Stimulated activated CD8-positive, alpha-beta memory T cell treated with anti-CD3 and anti-CD28 coated beads, Interleukin-15, amount 100 ng/mL, for 4 hours (primary cell): ENCODE results near the gene TOLLIP.
"Not testable (repeated sequence)": the region's sequence is repeated elsewhere in the genome, so short reads cannot be mapped to it uniquely, and the experiment has no call there.

ENCODE experiments used
- DNase-seq, 2 donors: peaks; one replicate each; pipeline ENCODE4 v3.0.0-alpha.2; 2020; ENCODE audit warnings: low read depth in 2 of 2

Gene TOLLIP

DNA sequence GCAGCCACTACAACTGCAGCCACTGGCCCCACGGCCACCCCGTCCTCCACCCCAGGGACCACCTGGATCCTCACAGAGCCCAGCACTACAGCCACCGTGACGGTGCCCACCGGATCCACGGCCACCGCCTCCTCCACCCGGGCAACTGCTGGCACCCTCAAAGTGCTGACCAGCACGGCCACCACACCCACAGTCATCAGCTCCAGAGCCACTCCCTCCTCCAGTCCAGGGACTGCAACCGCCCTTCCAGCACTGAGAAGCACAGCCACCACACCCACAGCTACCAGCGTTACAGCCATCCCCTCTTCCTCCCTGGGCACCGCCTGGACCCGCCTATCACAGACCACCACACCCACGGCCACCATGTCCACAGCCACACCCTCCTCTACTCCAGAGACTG is 63.1 kb downstream of the TOLLIP start:
- DNase-seq: not testable (repeated sequence)

DNA sequence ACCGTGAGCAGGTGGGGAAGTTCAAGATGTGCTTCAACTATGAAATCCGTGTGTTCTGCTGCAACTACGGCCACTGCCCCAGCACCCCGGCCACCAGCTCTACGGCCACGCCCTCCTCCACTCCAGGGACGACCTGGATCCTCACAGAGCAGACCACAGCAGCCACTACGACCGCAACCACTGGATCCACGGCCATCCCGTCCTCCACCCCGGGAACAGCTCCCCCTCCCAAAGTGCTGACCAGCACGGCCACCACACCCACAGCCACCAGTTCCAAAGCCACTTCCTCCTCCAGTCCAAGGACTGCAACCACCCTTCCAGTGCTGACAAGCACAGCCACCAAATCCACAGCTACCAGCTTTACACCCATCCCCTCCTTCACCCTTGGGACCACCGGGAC is 63.7 kb downstream of the TOLLIP start:
- not testable (repeated sequence) for DNase-seq

DNA sequence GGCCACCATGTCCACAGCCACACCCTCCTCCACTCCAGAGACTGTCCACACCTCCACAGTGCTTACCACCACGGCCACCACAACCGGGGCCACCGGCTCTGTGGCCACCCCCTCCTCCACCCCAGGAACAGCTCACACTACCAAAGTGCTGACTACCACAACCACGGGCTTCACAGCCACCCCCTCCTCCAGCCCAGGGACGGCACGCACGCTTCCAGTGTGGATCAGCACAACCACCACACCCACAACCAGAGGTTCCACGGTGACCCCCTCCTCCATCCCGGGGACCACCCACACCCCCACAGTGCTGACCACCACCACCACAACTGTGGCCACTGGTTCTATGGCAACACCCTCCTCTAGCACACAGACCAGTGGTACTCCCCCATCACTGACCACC is 64.9 kb downstream of the TOLLIP start:
- not testable (repeated sequence) for DNase-seq

DNA sequence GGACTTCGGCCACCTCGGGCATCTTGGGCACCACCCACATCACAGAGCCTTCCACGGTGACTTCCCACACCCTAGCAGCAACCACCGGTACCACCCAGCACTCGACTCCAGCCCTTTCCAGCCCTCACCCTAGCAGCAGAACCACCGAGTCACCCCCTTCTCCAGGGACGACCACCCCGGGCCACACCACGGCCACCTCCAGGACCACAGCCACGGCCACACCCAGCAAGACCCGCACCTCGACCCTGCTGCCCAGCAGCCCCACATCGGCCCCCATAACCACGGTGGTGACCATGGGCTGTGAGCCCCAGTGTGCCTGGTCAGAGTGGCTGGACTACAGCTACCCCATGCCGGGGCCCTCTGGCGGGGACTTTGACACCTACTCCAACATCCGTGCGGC is 65.9 kb downstream of the TOLLIP start:
- not testable (repeated sequence) for DNase-seq

DNA sequence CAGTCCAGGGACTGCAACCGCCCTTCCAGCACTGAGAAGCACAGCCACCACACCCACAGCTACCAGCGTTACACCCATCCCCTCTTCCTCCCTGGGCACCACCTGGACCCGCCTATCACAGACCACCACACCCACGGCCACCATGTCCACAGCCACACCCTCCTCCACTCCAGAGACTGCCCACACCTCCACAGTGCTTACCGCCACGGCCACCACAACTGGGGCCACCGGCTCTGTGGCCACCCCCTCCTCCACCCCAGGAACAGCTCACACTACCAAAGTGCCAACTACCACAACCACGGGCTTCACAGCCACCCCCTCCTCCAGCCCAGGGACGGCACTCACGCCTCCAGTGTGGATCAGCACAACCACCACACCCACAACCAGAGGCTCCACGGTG is 66.7 kb downstream of the TOLLIP start:
- DNase-seq: not testable (repeated sequence)

DNA sequence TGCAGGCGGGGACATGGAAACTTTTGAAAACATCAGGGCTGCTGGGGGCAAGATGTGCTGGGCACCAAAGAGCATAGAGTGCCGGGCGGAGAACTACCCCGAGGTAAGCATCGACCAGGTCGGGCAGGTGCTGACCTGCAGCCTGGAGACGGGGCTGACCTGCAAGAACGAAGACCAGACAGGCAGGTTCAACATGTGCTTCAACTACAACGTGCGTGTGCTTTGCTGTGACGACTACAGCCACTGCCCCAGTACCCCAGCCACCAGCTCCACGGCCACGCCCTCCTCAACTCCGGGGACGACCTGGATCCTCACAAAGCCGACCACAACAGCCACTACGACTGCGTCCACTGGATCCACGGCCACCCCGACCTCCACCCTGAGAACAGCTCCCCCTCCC is 67.1 kb downstream of the TOLLIP start:
- DNase-seq: no peak

DNA sequence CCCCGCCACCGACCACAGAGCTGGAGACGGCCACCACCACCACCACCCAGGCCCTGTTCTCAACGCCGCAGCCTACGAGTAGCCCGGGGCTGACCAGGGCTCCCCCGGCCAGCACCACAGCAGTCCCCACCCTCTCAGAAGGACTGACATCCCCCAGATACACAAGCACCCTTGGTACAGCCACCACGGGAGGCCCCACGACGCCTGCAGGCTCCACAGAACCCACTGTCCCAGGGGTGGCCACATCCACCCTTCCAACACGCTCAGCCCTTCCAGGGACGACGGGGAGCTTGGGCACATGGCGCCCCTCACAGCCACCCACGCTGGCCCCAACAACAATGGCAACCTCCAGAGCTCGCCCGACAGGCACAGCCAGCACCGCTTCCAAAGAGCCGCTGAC is 67.7 kb downstream of the TOLLIP start:
- no peak for DNase-seq

DNA sequence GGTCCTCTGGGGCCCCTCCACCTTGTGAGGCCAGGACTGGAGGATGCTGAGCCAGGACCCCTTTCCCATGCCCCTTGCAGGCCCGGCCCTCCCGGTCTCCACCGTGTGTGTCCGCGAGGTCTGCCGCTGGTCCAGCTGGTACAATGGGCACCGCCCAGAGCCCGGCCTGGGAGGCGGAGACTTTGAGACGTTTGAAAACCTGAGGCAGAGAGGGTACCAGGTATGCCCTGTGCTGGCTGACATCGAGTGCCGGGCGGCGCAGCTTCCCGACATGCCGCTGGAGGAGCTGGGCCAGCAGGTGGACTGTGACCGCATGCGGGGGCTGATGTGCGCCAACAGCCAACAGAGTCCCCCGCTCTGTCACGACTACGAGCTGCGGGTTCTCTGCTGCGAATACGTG is 68.7 kb downstream of the TOLLIP start:
- DNase-seq: no peak

DNA sequence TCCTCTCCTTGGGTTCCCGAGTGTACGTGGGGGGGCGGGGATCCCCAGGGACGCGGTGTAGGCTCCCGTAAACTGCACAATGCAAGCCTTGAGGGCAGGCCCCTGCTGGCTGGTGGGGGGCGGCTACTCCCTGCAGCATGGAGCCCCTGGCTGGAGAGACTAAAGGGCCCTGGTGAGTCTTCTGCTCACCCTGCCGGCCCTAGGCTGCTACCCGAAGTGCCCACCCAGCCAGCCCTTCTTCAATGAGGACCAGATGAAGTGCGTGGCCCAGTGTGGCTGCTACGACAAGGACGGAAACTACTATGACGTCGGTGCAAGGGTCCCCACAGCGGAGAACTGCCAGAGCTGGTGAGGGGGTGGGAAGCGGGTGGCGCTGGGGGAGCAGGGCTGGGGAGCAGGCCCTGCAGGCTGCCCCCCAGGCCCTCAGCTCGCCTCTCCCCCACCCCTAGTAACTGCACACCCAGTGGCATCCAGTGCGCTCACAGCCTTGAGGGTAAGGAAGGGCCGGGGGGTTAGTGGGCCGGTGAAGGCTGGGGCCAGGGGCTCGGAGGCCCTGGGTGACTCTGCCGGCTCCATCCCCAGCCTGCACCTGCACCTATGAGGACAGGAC is 69.7 kb downstream of the TOLLIP start:
- DNase-seq: no peak

DNA sequence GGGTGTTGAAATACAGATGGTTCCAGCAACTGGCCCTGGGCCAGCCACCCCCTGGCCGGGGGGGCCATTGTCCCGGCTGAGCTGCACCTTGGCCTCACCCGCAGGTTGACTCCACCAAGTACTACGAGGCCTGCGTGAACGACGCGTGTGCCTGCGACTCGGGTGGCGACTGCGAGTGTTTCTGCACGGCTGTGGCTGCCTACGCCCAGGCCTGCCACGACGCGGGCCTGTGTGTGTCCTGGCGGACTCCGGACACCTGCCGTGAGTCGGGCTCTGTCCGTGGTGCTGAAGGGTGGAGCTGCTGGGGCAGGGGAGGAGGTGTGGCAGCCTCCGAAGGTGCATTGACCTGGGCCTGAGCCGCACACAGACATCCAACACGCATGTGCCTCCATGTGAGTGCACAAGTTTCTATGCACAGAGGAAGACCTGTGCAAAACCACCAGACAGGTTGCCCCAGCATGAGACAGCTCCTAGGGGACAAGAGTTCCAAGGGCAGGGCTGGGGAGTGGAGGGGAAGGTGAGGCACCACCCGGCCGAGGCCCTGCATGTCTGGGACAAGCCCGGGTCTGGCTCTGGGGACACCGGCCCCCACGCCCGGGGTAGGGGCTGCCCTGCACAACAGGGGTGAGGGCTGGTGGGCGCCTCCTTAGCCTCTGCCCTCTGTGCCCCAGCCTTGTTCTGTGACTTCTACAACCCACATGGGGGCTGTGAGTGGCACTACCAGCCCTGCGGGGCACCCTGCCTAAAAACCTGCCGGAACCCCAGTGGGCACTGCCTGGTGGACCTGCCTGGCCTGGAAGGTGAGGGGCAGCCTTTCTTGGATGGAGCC is 70.5 kb downstream of the TOLLIP start:
- no peak for DNase-seq

DNA sequence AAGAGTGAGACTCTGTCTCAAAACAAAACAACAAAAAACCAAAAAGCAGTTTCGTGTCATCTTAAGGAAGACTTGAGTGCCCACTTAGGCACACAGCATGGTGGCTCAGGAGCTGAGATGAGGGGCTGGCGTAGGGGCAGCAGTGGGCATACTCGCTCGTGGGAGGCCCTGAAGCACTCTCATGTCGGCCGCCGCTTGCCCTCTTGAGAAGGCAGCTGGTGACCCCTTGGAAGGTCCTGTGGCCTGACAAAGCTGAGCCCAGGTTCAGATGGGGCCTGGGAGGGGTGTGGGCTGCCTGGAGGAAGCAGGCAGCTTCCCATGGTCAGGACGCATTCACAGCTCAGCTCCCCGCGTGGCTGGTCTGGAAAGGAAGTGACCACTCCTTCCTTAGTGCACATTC is 71.6 kb downstream of the TOLLIP start:
- DNase-seq: no peak

DNA sequence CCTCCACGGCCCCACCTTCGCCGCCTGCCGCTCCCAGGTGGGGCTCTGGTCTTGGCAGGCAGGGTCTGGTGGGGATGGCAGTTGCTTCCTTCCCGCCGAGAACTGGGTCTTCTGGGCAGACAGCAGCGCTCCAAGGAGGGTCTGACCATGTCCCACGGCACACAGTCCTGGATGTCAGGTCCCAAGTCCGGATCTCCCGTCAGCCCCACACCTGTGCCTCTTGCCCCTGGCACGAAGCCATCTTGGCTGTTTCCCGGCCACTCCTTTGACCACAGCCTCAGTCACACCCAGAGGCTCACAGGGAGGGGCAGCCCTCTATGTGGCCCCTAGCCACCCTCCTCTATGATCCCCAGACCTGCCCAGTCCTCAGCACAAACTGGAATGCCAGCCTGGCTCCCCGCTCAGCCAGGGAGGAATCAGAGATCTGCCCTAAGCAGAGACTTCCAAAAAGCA is 72.3 kb downstream of the TOLLIP start:
- DNase-seq: no peak

DNA sequence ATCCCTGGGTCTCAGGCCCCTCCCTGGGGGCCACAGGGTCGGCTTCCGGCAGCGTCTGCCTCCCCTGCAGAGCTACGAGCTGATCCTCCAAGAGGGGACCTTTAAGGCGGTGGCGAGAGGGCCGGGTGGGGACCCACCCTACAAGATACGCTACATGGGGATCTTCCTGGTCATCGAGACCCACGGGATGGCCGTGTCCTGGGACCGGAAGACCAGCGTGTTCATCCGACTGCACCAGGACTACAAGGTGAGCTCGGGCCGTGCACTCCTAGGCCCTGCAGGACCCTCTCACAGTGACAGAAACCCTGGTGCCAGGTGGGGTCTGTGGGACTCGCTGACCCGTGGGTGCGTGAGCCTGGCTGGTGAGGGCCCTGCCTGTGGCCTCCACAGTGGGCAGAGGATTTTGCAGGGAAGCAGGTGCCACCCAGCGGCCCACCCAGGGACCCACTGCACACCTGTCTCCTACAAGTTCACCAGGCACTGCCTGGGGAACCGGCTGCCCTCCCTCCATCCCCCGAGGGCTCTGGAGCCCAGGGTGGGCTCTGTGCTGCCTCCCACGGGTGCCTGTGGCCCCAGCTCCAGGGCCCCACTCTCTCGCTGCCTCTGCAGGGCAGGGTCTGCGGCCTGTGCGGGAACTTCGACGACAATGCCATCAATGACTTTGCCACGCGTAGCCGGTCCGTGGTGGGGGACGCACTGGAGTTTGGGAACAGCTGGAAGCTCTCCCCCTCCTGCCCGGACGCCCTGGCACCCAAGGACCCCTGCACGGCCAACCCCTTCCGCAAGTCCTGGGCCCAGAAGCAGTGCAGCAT is 72.9 kb downstream of the TOLLIP start:
- DNase-seq: no peak

DNA sequence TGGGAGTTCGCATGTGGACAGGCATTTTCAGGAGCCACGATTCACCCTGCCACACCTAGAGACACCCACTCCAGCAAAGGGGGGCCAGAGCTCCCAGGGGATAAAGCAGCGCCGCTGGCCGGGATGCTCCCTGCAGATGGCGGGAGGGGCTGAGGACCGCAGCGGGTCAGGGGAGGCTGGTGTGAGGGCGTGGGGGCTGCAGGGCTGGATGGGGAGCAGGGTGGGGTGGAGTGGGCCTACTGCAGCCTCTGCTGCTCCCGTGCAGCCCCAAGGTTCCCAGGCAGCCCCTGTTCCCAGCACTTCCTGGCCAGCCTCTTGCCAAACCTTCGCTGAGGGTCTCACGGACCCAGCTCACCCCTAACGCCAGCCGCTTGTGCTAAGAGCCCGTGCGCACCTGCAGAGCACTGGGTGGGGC is 73.5 kb downstream of the TOLLIP start:
- DNase-seq: no peak

DNA sequence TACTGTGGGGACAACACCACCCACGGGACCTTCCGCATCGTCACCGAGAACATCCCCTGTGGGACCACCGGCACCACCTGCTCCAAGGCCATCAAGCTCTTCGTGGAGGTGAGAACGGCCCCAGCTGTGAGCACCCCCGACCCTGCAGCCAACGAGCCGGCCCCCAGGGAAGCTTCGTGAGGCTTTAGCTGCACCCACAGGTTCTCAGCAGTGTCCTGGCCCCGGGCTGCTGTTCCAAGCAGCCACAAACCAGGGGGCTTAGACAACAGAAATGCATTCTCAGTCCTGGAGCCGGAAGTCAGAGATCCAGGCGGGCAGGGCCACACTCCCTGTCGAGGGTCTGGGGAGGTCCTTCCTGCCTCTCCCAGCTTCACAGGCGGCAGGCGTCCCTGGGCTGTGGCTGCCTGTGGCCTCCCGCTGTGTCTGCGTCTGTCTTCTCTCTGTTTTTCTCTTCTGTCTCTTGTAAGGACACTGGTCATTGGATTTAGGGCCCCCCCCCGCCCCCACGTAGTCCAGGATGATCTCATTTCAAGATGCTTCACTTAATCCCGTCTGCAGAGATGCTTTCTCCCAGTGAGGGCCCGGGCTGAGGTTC is 74.0 kb downstream of the TOLLIP start:
- DNase-seq: no peak

DNA sequence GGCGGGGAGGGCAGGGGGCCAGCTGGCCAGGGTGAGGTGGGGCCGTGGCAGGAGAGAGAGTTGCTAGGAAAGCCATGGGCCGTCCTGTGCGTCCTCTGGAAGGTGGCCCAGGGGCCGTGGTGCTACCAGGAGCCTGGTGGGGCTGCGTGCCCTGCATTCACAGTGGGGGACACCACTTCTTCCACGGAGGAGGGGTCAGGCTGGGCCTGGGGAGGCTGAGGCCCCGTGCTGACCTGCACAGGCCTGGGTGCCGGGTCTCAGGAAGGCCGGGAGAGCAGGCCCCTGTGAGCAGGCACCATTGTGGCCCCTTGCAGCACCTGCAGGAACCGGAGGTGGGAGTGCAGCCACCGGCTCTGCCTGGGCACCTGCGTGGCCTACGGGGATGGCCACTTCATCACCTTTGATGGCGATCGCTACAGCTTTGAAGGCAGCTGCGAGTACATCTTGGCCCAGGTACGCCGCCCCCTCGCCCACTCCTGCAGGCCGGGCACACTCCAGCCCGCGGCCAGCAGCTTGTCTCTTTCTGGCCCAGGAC is 74.6 kb downstream of the TOLLIP start:
- no peak for DNase-seq

DNA sequence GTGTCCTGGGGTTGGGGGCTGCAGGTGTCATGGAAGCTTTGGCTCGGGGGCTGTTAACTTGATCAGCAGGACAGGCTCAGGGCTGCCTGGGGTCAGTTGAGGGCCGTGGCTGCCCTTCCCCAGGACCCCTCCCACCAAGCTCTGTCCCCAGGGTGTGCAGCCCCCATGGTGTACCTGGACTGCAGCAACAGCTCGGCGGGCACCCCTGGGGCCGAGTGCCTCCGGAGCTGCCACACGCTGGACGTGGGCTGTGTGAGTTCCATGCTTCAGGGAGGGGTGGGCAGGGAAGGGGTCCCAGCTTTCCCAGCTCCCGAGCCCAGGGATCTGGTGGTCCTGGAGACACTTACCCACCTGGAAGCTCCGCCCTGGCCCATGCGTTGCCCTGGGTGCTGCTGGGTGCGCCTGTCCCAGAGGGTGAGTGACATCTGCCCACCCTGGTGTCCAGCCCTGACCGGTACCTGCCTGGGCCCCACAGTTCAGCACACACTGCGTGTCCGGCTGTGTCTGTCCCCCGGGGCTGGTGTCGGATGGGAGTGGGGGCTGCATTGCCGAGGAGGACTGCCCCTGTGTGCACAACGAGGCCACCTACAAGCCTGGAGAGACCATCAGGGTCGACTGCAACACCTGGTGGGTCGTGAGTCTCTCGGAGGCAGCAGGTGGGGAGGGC is 75.2 kb downstream of the TOLLIP start:
- no peak for DNase-seq

DNA sequence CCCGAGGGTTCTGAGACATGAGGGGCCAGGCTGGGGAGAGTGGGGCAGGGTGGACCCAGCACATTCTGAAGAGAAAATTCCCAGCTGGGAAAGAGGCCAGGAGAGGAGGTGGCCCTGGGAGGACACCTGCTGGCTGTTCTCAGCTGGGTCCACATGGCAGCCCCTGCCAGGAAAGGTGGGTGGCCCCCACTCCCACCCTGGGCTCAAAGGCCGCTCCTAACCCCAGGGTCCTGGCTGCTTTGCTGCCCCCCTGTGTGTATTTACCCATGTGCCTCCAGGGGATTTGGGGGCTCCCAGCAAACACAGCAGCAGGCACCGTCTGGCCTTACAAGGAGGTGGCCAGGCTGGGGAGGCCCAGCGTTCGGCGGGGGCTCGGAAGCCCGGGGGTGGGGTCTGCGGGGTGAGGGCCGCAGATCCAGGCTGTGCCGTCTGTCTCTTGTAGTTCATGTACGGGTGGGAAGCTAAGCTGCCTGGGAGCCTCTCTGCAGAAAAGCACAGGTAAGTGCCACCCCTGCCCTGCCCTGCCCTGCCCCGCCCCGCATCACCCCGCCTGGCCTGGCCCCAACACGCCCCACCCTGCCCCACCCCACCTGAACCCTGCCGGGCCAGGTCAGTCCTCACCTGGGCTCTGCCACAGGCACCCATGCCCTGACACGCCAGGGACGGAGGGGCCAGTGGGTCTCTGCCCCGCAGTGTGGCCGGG is 75.9 kb downstream of the TOLLIP start:
- no peak for DNase-seq

DNA sequence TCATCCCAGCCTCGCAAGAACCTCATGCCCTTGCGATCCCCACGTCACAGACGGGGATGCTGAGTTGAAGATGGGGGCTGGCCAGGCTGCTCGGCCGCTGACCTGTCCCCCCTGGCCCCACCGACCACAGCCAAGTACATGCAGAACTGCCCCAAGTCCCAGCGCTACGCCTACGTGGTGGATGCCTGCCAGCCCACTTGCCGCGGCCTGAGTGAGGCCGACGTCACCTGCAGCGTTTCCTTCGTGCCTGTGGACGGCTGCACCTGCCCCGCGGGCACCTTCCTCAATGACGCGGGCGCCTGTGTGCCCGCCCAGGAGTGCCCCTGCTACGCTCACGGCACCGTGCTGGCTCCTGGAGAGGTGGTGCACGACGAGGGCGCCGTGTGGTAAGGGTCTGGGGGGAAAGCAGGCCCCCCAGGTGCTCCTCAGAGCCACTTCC is 76.5 kb downstream of the TOLLIP start:
- no peak for DNase-seq

DNA sequence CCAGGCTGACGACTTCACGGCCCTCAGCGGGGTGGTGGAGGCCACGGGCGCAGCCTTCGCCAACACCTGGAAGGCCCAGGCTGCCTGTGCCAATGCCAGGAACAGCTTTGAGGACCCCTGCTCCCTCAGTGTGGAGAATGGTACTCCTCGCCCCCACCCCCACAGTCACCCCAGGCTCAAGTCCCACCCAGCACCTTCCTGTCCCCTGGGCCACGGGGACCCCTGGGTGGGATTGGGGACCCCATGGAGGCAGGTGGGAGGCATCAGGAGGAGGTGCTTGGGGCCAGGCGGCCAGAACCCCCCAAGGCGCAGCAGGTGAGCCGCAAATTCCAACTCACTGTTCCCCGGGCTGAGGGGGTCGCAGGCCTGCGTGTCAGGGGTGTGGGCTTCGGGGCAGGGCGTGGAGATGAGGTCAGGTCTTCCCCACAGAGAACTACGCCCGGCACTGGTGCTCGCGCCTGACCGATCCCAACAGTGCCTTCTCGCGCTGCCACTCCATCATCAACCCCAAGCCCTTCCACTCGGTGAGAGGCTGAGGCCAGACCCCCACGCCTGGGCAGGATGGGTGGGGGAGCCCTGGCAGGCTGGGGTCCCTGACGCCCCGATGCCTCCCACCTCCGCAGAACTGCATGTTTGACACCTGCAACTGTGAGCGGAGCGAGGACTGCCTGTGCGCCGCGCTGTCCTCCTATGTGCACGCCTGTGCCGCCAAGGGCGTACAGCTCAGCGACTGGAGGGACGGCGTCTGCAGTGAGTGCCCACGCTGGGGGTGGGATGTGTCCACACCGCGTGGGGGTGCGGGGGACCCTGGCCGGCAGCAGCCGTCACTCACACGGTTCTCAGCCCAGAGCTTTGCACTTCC is 77.2 kb downstream of the TOLLIP start:
- DNase-seq: no peak
